Nephron progenitor cell (in vitro differentiated cells): ENCODE results near the gene TRIM17.

Experiments used
- DNase-seq: peaks from one replicate; pipeline ENCODE4 v3.0.0; 2021
- H3K27ac Mint-ChIP-seq: 2 replicates; pipeline ENCODE4 v1.8.0; 2021; ENCODE audit warnings: mild to moderate bottlenecking, moderate library complexity, mixed read lengths
- H3K27me3 Mint-ChIP-seq: 2 replicates; pipeline ENCODE4 v1.8.0; 2021; ENCODE audit warnings: mild to moderate bottlenecking, low read depth, mixed read lengths; ENCODE audit not compliant: poor library complexity
- H3K36me3 Mint-ChIP-seq: 2 replicates; pipeline ENCODE4 v1.8.0; 2021; ENCODE audit warnings: low read depth, mixed read lengths
- H3K4me1 Mint-ChIP-seq: 2 replicates; pipeline ENCODE4 v1.8.0; 2021; ENCODE audit warnings: mixed read lengths
- H3K4me3 Mint-ChIP-seq: 2 replicates; pipeline ENCODE4 v1.8.0; 2021; ENCODE audit warnings: mild to moderate bottlenecking, moderate library complexity, mixed read lengths
- H3K9me3 Mint-ChIP-seq: 2 replicates; pipeline ENCODE4 v1.8.0; 2021; ENCODE audit warnings: mild to moderate bottlenecking, moderate library complexity, mixed read lengths
- CTCF ChIP-seq: fragments of 200-600 bp; sonication (generic); IDR thresholded peaks from 2 replicates; pipeline ENCODE4 v1.5.0; 2021; ENCODE audit warnings: antibody characterized with exemption

TRIM17 gene

GRCh38 chr1:228393811-228394570 is 22.7 kb downstream of the TRIM17 start:
- H3K4me3 Mint-ChIP-seq = no peak overlapping the region
- no peak for DNase-seq
- H3K27ac Mint-ChIP-seq = no peak overlapping the region
- H3K27me3 Mint-ChIP-seq = peaks cover 3% of the 10 kb centered on the region
- H3K36me3 Mint-ChIP-seq = peaks cover 28% of the 10 kb centered on the region
- H3K4me1 Mint-ChIP-seq = no peaks in the 10 kb centered on the region
- no peak for TF ChIP-seq CTCF
- no peaks in the 10 kb centered on the region for H3K9me3 Mint-ChIP-seq

DNA sequence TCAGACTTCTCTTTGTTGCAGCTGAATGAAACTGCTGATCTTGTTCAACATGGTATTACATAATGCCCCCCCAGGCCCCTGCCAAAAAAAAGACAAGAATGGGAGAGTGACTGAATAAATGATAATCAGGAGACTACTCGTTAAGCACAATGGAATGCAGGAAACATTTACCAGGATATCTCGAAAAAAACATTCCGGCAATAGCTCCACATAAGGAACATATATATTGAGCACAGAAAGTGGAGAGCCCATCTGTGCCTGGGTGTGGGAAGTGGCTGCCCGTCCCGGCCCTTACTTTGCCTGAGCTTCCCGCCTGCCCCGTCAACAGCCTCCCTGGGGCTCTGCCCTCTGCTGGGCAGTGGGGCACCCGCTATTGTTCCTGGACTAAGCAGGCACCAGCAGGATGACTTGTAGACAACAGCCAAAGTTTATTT is 23.4 kb downstream of the TRIM17 start:
- TF ChIP-seq CTCF = no peak
- Mint-ChIP-seq H3K36me3 (peaks cover 28% of the 10 kb centered on the region), H3K4me3 (no peak overlapping the region), H3K4me1 (no peaks in the 10 kb centered on the region), H3K27ac (peak overlapping the region; percentile 39), H3K27me3 (peaks cover 7% of the 10 kb centered on the region), H3K9me3 (no peaks in the 10 kb centered on the region)
- no peak for DNase-seq

DNA sequence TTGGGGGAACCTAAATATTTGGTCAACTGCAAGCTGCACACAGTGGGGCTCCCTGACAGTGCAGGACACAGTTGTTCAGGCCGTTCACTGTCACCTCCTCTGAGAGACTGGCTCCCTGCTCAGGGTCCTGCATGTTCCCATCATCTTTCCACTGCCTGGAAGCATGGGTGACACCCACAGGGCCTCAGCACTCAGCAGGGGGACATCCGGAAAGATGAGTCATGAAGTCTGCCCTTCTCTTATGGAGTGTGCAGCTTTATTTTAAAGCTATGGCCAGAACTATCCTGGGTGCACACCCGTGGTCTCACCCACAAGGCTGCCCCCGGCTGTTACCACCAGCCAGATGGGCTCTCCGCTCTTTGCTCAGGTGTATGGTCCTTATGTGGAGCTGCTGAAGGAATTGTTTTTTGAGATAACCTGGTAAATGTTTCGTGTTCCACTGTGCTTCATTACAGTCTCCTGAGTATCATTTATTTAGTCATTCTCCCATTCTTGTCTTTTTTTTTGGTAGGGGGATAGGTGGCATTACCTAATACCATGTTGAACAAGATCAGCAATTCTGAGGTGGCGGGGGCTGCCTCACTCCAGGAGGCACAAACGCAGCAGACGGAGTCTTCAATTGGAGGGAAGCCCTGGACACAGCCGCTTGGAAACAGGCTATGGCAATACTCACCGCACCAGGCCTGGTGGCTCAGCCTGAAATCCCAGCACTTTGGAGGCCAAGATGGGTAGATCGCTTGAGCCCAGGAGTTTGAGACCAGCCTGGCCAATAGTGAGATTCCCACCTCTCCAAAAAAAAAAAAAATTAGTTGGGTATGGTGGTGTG is 24.3 kb downstream of the TRIM17 start:
- no peak for DNase-seq
- peaks cover 19% of the 10 kb centered on the region for H3K36me3 Mint-ChIP-seq
- no peak overlapping the region for H3K4me3 Mint-ChIP-seq
- peaks cover 12% of the 10 kb centered on the region for H3K27me3 Mint-ChIP-seq
- H3K27ac Mint-ChIP-seq = no peak overlapping the region
- H3K4me1 Mint-ChIP-seq = no peaks in the 10 kb centered on the region
- H3K9me3 Mint-ChIP-seq = no peaks in the 10 kb centered on the region
- TF ChIP-seq CTCF = no peak

GRCh38 chr1:228391411-228392020 is 25.1 kb downstream of the TRIM17 start:
- TF ChIP-seq CTCF = no peak
- H3K36me3 Mint-ChIP-seq = peaks cover 18% of the 10 kb centered on the region
- no peak overlapping the region for H3K4me3 Mint-ChIP-seq
- H3K27me3 Mint-ChIP-seq = peaks cover 20% of the 10 kb centered on the region
- H3K27ac Mint-ChIP-seq = no peak overlapping the region
- no peak for DNase-seq
- no peaks in the 10 kb centered on the region for H3K9me3 Mint-ChIP-seq
- H3K4me1 Mint-ChIP-seq = no peaks in the 10 kb centered on the region

- Mint-ChIP-seq H3K4me3 (no peak overlapping the region), H3K4me1 (no peaks in the 10 kb centered on the region), H3K36me3 (peaks cover 9% of the 10 kb centered on the region), H3K9me3 (no peaks in the 10 kb centered on the region), H3K27me3 (peaks cover 27% of the 10 kb centered on the region), H3K27ac (no peak overlapping the region)
- DNase-seq = no peak
- TF ChIP-seq CTCF = no peak
These were observed 26.0 kb downstream of the TRIM17 start for GRCh38 chr1:228390649-228391048.
